ENCODE measurements around the gene CACNA2D2.

Gene CACNA2D2

GRCh38 chr3:50322386-50323091 is 180.9 kb downstream of the CACNA2D2 start, which contains the start of gene HYAL2:
HYAL2 (minus strand) TSS chr3:50322745; CDS start chr3:50320489, 2,256 bp downstream.
- peak; percentile 47 for DNase-seq

DNA sequence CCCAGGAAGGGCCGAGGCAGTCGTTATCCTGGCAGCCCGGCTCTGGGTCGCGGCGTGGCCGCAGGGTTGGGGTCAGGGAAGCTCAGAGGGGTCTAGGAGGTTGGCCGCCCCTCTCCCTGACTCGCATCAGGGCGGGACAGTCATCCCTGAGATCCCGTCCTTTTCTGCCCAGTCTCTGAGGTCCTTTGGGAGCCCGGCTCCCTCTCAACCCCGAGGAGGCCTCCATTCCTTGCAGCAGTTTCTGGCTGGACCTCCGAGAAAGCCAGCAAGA is 181.4 kb downstream of the CACNA2D2 start:
- no peak for DNase-seq

DNA sequence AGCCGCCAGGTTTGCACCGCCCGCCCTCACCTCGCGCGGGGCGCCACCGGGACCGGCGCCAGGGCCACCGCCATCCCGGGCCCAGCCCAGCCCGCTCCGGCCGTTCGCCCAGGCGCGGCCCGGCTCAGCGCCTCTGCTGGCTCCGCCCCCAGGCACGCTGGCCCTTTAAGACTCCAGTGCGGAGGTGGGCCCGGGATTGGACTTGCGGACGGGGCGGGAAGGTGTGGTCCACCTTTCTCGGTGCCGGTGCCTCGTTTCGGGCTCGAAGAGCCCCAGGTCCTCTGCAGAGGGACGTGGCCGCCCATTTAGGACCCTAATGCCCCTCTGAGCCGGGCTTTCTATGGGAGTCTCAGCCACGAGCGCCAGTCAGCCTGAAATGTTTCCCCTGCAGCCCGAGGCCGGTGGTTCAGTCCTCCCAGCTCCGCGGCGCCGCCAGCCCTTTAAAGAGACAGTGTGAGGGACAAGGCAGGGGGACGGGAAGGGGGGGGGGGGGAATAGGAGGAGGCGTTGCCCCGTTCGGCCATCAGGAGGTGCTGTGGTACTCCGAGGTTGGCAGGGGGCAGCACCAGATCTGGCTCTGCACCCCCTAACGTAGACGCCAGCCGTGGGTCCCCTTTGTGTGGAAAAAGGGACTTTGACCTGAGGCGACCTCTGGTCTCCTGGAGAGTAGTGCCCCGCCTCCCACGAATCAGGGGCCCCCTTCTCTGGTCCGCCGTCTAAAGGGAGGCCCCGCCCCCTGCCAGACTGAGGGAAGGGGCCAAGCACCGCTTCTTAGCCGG is 181.9 kb downstream of the CACNA2D2 start:
- peak; percentile 70 for DNase-seq

DNA sequence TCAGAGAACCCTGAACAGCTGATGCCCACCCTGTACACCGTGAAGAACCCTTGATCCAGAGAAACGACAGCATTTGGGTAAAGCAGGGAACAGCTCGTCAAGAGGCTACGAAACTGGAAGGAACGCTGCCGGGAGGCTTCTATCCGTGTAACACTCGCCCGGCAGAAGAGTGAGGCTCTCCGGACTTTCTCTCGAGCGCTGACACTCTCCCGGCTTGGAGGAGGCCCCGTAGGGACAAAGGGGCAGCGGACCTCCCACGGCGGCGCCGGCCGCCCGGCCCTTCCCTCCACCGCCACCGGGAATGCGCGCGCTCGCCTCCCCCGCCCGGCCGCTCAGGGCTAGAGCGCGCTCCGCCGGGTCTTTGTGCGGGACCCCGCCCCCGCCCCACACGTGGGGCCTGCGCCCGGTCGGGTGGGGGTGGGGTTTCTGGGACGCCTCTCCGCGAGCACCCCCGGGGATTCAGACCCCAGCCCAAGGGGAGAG is 182.5 kb downstream of the CACNA2D2 start:
- DNase-seq: peak; percentile 40

DNA sequence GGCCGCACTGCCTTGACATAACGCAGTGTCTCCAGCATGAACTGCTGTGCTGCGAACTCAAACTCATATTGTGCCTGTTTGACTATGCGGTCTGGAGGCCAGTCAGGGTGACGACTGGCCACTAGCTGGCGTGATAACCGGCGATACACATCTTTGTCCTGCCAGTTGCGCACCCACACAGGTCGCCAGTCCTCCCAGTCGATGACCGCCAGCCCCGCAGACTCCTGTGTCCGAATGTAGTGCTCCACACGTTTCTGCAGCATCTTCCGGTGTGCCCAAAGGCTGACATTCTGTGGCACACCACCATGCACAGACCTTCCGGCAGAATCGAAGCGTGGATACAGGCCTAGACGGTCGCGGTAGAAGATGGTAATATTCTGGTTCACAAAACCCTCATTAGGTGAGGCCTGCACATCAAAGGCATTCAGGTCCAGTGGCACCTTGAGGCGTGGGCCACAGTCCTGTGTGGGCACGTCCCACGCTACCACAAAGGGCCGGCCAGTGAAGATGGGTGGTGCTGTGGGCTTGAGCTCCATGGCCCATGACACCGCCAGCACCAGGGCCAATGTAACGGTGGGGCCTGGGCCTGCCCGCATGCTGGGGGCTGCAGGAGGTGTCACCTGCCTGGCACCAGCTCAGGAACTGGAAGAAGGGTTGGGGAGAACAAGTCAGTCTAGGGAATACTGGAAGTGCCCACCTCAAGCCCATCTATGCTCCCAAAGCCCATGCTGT is 183.4 kb downstream of the CACNA2D2 start:
- no peak for DNase-seq

DNA sequence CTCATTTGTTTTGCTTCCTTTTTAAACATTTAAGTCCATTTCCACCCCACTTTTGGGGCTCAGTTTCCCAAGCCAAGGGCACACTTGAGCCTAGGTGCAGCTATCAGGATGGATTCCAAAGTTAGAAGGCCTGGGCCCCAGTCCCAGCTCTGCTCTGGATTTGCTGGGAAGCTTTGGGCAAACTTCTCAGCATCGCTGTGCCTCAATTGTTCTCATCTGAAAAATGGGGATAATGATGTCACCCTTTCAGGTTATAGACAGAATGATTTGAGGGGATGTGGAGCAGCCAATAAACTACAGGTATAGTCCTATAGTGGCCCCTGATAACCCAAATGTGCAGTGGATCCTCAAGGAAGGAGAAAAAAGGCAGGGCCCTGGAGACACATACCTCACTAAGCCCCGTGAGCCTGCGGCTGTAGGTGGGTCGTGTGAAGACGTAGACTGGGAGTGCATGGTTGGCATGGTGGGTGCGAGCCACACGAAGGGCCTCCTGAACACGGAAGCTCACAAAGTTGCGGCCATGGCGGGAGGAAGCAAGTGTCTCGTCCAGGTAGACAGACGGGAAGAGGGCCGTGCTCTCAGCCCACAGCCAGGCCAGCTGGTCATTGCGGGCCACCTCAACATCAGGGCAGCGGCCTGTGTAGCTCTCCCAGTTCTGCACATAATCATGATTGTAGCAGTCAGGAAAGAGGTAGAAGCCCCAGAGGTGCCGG is 184.1 kb downstream of the CACNA2D2 start:
- no peak for DNase-seq

- DNase-seq: no peak
Measured at GRCh38 chr3:50318615-50319014, 184.8 kb downstream of the CACNA2D2 start.

DNA sequence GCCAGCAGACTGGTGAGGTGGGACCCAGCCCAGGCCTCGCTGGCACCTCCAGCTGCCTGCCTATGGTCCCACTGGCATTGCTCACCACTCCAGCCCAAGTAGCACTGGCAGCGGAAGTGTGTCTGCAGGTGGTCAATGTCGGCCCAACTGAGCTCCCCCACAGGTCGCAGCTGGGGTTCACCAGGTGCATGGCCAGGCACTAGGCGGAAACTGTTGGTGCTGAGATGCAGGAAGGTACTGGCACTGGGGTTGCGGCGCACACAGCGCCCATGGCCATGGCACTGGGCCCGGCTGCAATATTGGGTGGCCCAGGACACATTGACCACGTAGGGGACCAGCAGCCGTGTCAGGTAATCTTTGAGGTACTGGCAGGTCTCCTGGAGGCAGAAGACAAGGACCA is 185.3 kb downstream of the CACNA2D2 start:
- no peak for DNase-seq

- DNase-seq: no peak
Measured at GRCh38 chr3:50317300-50317699, 186.1 kb downstream of the CACNA2D2 start.

- no peak for DNase-seq
Measured at GRCh38 chr3:50316657-50317242, 186.7 kb downstream of the CACNA2D2 start.

- DNase-seq: no peak
Measured at GRCh38 chr3:50314816-50315215, 188.6 kb downstream of the CACNA2D2 start.

DNA sequence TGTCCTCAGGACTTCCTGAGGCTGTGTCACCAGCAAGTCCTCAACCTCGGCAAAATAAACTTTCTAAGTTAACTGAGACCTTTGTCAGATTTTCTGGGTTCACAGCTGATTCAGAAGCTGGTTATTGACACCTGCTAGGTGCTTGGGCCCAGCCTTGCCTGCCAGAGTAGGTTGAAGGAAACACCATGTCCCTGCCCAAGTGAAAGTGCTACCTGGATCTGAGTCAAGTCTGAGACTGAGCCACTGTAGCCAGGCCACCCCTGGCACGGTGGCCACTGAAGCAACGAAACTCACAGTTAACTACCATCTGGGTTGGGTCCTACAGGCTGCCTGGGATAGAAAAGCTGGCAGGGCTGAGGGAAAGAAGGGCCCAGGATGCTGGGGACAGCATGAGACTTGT is 189.1 kb downstream of the CACNA2D2 start:
- no peak for DNase-seq
